Neural progenitor cell (in vitro differentiated cells): ENCODE measurements around the gene PKP2. TPM values are rescaled to one million over a fixed set of nuclear protein-coding genes. Genes with fewer than 3 reads are reported as not detected.
"Not testable (repeated sequence)": the region's sequence is repeated elsewhere in the genome, so short reads cannot be mapped to it uniquely, and the experiment has no call there.

ENCODE experiments used
- DNase-seq: peaks from one replicate; pipeline ENCODE4 v3.0.0-alpha.2; 2016; ENCODE audit warnings: low spot score
- H2AFZ ChIP-seq: fragments of 200-600 bp; sonication (generic); replicated peaks from 2 replicates; pipeline ENCODE4 v1.6.1; 2016; ENCODE audit warnings: antibody characterized with exemption
- H3F3A ChIP-seq: fragments of 200-600 bp; sonication (generic); 2 replicates; pipeline ENCODE4 v1.6.1; 2016; ENCODE audit warnings: antibody characterized with exemption, low read depth
- H3K27ac ChIP-seq: fragments of 200-600 bp; sonication (generic); 2 replicates; pipeline ENCODE4 v1.5.1; 2016; ENCODE audit warnings: mild to moderate bottlenecking
- H3K27me3 ChIP-seq: fragments of 200-600 bp; sonication (generic); 2 replicates; pipeline ENCODE4 v1.6.1; 2016; ENCODE audit warnings: mild to moderate bottlenecking, moderate library complexity
- H3K36me3 ChIP-seq: fragments of 200-600 bp; sonication (generic); 2 replicates; pipeline ENCODE4 v1.5.1; 2016
- H3K4me1 ChIP-seq: fragments of 200-600 bp; sonication (generic); 2 replicates; pipeline ENCODE4 v1.6.1; 2016; ENCODE audit warnings: mixed run types
- H3K4me2 ChIP-seq: fragments of 200-600 bp; sonication (generic); 2 replicates; pipeline ENCODE4 v1.6.1; 2016
- H3K4me3 ChIP-seq: fragments of 200-600 bp; sonication (generic); 2 replicates; pipeline ENCODE4 v1.5.1; 2016
- H3K79me2 ChIP-seq: fragments of 200-600 bp; sonication (generic); 2 replicates; pipeline ENCODE4 v1.6.1; 2016; ENCODE audit warnings: low read depth
- H3K9ac ChIP-seq: fragments of 200-600 bp; sonication (generic); 2 replicates; pipeline ENCODE4 v1.6.1; 2016
- H3K9me3 ChIP-seq: fragments of 200-600 bp; sonication (generic); 2 replicates; pipeline ENCODE4 v1.5.1; 2016; ENCODE audit warnings: low read depth
- H4K20me1 ChIP-seq: fragments of 200-600 bp; sonication (generic); 2 replicates; pipeline ENCODE4 v1.6.1; 2016; ENCODE audit warnings: low read depth
- H3K27ac Mint-ChIP-seq: 3 replicates; pipeline ENCODE4 v1.8.0; 2021; ENCODE audit warnings: mixed read lengths
- H3K27me3 Mint-ChIP-seq: 2 replicates; pipeline ENCODE4 v1.8.0; 2022; ENCODE audit warnings: low read depth, mild to moderate bottlenecking, inconsistent platforms, moderate library complexity, mixed read lengths; ENCODE audit not compliant: insufficient read depth
- H3K36me3 Mint-ChIP-seq: 3 replicates; pipeline ENCODE4 v1.8.0; 2021; ENCODE audit warnings: mixed read lengths
- H3K4me1 Mint-ChIP-seq: 3 replicates; pipeline ENCODE4 v1.8.0; 2021; ENCODE audit warnings: mixed read lengths
- H3K4me3 Mint-ChIP-seq: 3 replicates; pipeline ENCODE4 v1.8.0; 2021; ENCODE audit warnings: mild to moderate bottlenecking, moderate library complexity, mixed read lengths
- H3K9me3 Mint-ChIP-seq: 3 replicates; pipeline ENCODE4 v1.8.0; 2020; ENCODE audit warnings: mixed read lengths
- EZH2 ChIP-seq: fragments of 200-600 bp; sonication (generic); IDR thresholded peaks from 2 replicates; pipeline ENCODE4 v1.6.1; 2017; ENCODE audit warnings: antibody characterized with exemption, mild to moderate bottlenecking, moderate library complexity
- EZH2phosphoT487 ChIP-seq: fragments of 200-600 bp; sonication (generic); IDR thresholded peaks from 2 replicates; pipeline ENCODE4 v1.6.1; 2017; ENCODE audit warnings: antibody characterized with exemption
- total RNA-seq: library from RNA; depleted of rRNA; stranded (reverse); fragments of >200 nt; gene quantifications from 2 replicates; pipeline ENCODE4 v1.2.3, GENCODE V29; 2015; ENCODE audit warnings: low replicate concordance
- TF ChIP-seq, protein P1 (sequence below): fragments of 200-600 bp; sonication (generic); IDR thresholded peaks from 2 replicates; pipeline ENCODE4 v1.5.1; 2017; ENCODE audit warnings: antibody characterized with exemption, mild to moderate bottlenecking

PKP2 gene
- total RNA-seq, 1 donor from 2014 or later = 10.6 TPM

GRCh38 chr12:32870716-32871115 lies 25.9 kb downstream of the PKP2 start:
- no peak for DNase-seq
- Histone ChIP-seq H3K4me1 (no peaks in the 10 kb centered on the region), H3K4me2 (no peak overlapping the region), H3K9ac (no peak overlapping the region), H3K9me3 (no peaks in the 10 kb centered on the region), H3K27me3 (no peaks in the 10 kb centered on the region), H3K79me2 (no peaks in the 10 kb centered on the region), H3K36me3 (no peaks in the 10 kb centered on the region), H4K20me1 (no peaks in the 10 kb centered on the region), H2AFZ (no peak overlapping the region), H3K4me3 (no peak overlapping the region), H3F3A (no peaks in the 10 kb centered on the region), H3K27ac (no peak overlapping the region)
- H3K36me3 Mint-ChIP-seq = peaks cover 5% of the 10 kb centered on the region
- no peaks in the 10 kb centered on the region for H3K9me3 Mint-ChIP-seq
- H3K27me3 Mint-ChIP-seq = peaks cover 2% of the 10 kb centered on the region
- H3K4me3 Mint-ChIP-seq = no peak overlapping the region
- TF ChIP-seq, protein P1, sequence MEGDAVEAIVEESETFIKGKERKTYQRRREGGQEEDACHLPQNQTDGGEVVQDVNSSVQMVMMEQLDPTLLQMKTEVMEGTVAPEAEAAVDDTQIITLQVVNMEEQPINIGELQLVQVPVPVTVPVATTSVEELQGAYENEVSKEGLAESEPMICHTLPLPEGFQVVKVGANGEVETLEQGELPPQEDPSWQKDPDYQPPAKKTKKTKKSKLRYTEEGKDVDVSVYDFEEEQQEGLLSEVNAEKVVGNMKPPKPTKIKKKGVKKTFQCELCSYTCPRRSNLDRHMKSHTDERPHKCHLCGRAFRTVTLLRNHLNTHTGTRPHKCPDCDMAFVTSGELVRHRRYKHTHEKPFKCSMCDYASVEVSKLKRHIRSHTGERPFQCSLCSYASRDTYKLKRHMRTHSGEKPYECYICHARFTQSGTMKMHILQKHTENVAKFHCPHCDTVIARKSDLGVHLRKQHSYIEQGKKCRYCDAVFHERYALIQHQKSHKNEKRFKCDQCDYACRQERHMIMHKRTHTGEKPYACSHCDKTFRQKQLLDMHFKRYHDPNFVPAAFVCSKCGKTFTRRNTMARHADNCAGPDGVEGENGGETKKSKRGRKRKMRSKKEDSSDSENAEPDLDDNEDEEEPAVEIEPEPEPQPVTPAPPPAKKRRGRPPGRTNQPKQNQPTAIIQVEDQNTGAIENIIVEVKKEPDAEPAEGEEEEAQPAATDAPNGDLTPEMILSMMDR = no peak
- no peak overlapping the region for H3K27ac Mint-ChIP-seq
- H3K4me1 Mint-ChIP-seq = no peaks in the 10 kb centered on the region

- Mint-ChIP-seq H3K4me1 (no peaks in the 10 kb centered on the region), H3K4me3 (no peak overlapping the region), H3K36me3 (peaks cover 5% of the 10 kb centered on the region), H3K27ac (no peak overlapping the region), H3K27me3 (no peaks in the 10 kb centered on the region), H3K9me3 (no peaks in the 10 kb centered on the region)
- Histone ChIP-seq H3K4me3 (no peak overlapping the region), H3K27ac (no peak overlapping the region), H3F3A (no peaks in the 10 kb centered on the region), H3K27me3 (no peaks in the 10 kb centered on the region), H4K20me1 (no peaks in the 10 kb centered on the region), H3K4me2 (no peak overlapping the region), H3K4me1 (no peaks in the 10 kb centered on the region), H3K9me3 (no peaks in the 10 kb centered on the region), H2AFZ (no peak overlapping the region), H3K9ac (no peak overlapping the region), H3K79me2 (no peaks in the 10 kb centered on the region), H3K36me3 (no peaks in the 10 kb centered on the region)
- TF ChIP-seq, protein P1 = no peak
- TF ChIP-seq EZH2phosphoT487 (no peak), EZH2 (no peak)
- no peak for DNase-seq
Measured at GRCh38 chr12:32868885-32869284, 27.7 kb downstream of the PKP2 start.

DNA sequence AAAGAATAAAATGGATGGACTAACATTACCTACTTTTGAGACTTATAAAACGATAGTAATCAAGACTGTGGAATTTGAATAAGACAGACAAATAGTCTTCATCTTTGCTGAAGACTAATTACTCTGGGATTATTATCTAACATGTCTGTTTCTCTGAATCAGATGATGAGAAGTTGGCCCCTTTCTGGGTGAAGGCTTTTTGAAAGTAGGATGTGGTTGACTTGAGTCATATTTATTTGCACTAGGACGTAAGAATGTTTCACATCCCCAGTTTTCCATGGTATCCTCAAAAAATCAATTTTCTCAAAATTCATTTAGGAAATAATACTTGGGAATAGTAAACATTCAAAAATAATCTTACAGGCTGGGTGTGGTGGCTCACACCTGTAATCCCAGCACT lies 31.8 kb downstream of the PKP2 start:
- no peak overlapping the region for H3K27ac ChIP-seq
- H3F3A ChIP-seq = no peaks in the 10 kb centered on the region
- H2AFZ ChIP-seq = no peak overlapping the region
- H3K4me1 ChIP-seq = no peaks in the 10 kb centered on the region
- peaks cover 3% of the 10 kb centered on the region for H3K36me3 Mint-ChIP-seq
- no peak for DNase-seq
- H3K4me3 Mint-ChIP-seq = no peak overlapping the region
- H3K4me1 Mint-ChIP-seq = no peaks in the 10 kb centered on the region
- H3K9me3 Mint-ChIP-seq = no peaks in the 10 kb centered on the region
- H3K79me2 ChIP-seq = no peaks in the 10 kb centered on the region
- H3K4me3 ChIP-seq = no peak overlapping the region
- no peaks in the 10 kb centered on the region for H3K9me3 ChIP-seq
- TF ChIP-seq EZH2phosphoT487 (no peak), EZH2 (no peak)
- TF ChIP-seq, protein P1 = no peak
- no peak overlapping the region for H3K4me2 ChIP-seq
- H3K27me3 Mint-ChIP-seq = no peaks in the 10 kb centered on the region
- no peak overlapping the region for H3K9ac ChIP-seq
- no peaks in the 10 kb centered on the region for H4K20me1 ChIP-seq
- H3K36me3 ChIP-seq = no peaks in the 10 kb centered on the region
- no peaks in the 10 kb centered on the region for H3K27me3 ChIP-seq
- H3K27ac Mint-ChIP-seq = no peak overlapping the region

GRCh38 chr12:32863128-32863527 lies 33.4 kb downstream of the PKP2 start:
- no peaks in the 10 kb centered on the region for H3K36me3 ChIP-seq

GRCh38 chr12:32861658-32862057 lies 34.9 kb downstream of the PKP2 start:
- H3K36me3 Mint-ChIP-seq, H3K27me3 Mint-ChIP-seq, H3K27ac ChIP-seq, H4K20me1 ChIP-seq, H3F3A ChIP-seq, H3K4me1 ChIP-seq, H3K9me3 Mint-ChIP-seq, H3K4me1 Mint-ChIP-seq, H3K9ac ChIP-seq, H2AFZ ChIP-seq, H3K4me2 ChIP-seq, H3K36me3 ChIP-seq, H3K27me3 ChIP-seq, H3K4me3 ChIP-seq, H3K79me2 ChIP-seq, H3K4me3 Mint-ChIP-seq, DNase-seq, H3K9me3 ChIP-seq, H3K27ac Mint-ChIP-seq: not testable (repeated sequence)

More at GRCh38 chr12:32863128-32863527, 33.4 kb downstream of the PKP2 start:
- Histone ChIP-seq H3K4me2 (no peak overlapping the region), H3F3A (no peaks in the 10 kb centered on the region), H2AFZ (no peak overlapping the region), H4K20me1 (no peaks in the 10 kb centered on the region), H3K4me3 (no peak overlapping the region), H3K9ac (no peak overlapping the region), H3K9me3 (no peaks in the 10 kb centered on the region), H3K79me2 (no peaks in the 10 kb centered on the region), H3K27me3 (no peaks in the 10 kb centered on the region), H3K27ac (no peak overlapping the region), H3K4me1 (no peaks in the 10 kb centered on the region)
- TF ChIP-seq EZH2phosphoT487 = no peak
- TF ChIP-seq EZH2 = no peak
- TF ChIP-seq, protein P1 = no peak
- no peaks in the 10 kb centered on the region for H3K36me3 Mint-ChIP-seq
- H3K4me3 Mint-ChIP-seq = no peak overlapping the region
- peaks cover 2% of the 10 kb centered on the region for H3K27me3 Mint-ChIP-seq
- no peak overlapping the region for H3K27ac Mint-ChIP-seq
- no peaks in the 10 kb centered on the region for H3K9me3 Mint-ChIP-seq
- H3K4me1 Mint-ChIP-seq = peaks cover 4% of the 10 kb centered on the region
- no peak for DNase-seq
